GM21526 (cell line): Measurements from ENCODE around the gene OR10K2.
"Not testable (repeated sequence)": the region's sequence is repeated elsewhere in the genome, so short reads cannot be mapped to it uniquely, and the experiment has no call there.

Experiments
- ATAC-seq: cut with Tn5 transposase; IDR thresholded peaks from one replicate; pipeline ENCODE4 v1.9.1; 2021; ENCODE audit warnings: moderate library complexity; ENCODE audit not compliant: unreplicated experiment, low FRiP score

Gene OR10K2

GRCh38 chr1:158426137-158426536 is at the start of gene OR10K2:
OR10K2 (minus strand) TSS chr1:158426237; CDS start chr1:158420866, 5,371 bp downstream.
- ATAC-seq = no peak

- ATAC-seq = no peak
These were observed 45.9 kb upstream of the OR10K2 start, which contains the start of gene OR10R2 for GRCh38 chr1:158471920-158472319. OR10R2 (plus strand) TSS chr1:158472220; CDS start chr1:158472326, 106 bp downstream.

GRCh38 chr1:158461534-158461933 is 35.5 kb upstream of the OR10K2 start, which contains the start of gene OR10K1:
OR10K1 (plus strand) TSS chr1:158461834; CDS start chr1:158465562, 3,728 bp downstream.
- ATAC-seq = no peak

- no peak for ATAC-seq
These were observed 32.2 kb upstream of the OR10K2 start for GRCh38 chr1:158458263-158458662.

GRCh38 chr1:158457246-158457645 is 31.2 kb upstream of the OR10K2 start:
- no peak for ATAC-seq

- ATAC-seq = no peak
These were observed 28.5 kb upstream of the OR10K2 start for GRCh38 chr1:158454537-158454936.

GRCh38 chr1:158445376-158445775 is 19.3 kb upstream of the OR10K2 start:
- ATAC-seq = no peak

GRCh38 chr1:158434741-158435140 is 8.7 kb upstream of the OR10K2 start:
- ATAC-seq = no peak

GRCh38 chr1:158430163-158430562 is 4.1 kb upstream of the OR10K2 start:
- not testable (repeated sequence) for ATAC-seq

- ATAC-seq = no peak
These were observed 1.0 kb downstream of the OR10K2 start for GRCh38 chr1:158425027-158425426.

GRCh38 chr1:158422212-158422611 is 3.8 kb downstream of the OR10K2 start:
- no peak for ATAC-seq

GRCh38 chr1:158417586-158417985 is 8.5 kb downstream of the OR10K2 start:
- ATAC-seq = no peak

- ATAC-seq = no peak
These were observed 11.2 kb downstream of the OR10K2 start for GRCh38 chr1:158414651-158415345.

- ATAC-seq = no peak
These were observed 18.9 kb downstream of the OR10K2 start for GRCh38 chr1:158407092-158407491.

- ATAC-seq = no peak
These were observed 25.2 kb downstream of the OR10K2 start for GRCh38 chr1:158400871-158401270.

GRCh38 chr1:158398818-158399514 is 27.1 kb downstream of the OR10K2 start, which contains the start of gene OR10T2:
OR10T2 (minus strand) TSS chr1:158399466; CDS start chr1:158399466, 0 bp downstream.
- no peak for ATAC-seq

GRCh38 chr1:158396646-158397045 is 29.4 kb downstream of the OR10K2 start:
- no peak for ATAC-seq

- ATAC-seq = no peak
These were observed 32.6 kb downstream of the OR10K2 start for GRCh38 chr1:158393476-158393875.

GRCh38 chr1:158391099-158391498 is 34.9 kb downstream of the OR10K2 start:
- no peak for ATAC-seq

GRCh38 chr1:158390331-158390730 is 35.7 kb downstream of the OR10K2 start:
- no peak for ATAC-seq

GRCh38 chr1:158374860-158375259 is 51.2 kb downstream of the OR10K2 start:
- no peak for ATAC-seq

- ATAC-seq = not testable (repeated sequence)
These were observed 51.9 kb downstream of the OR10K2 start for GRCh38 chr1:158374101-158374500.
